ENCODE data around the gene UBN1. TPM values are rescaled to one million over a fixed set of nuclear protein-coding genes. Genes with fewer than 3 reads are reported as not detected.

Gene UBN1
- total RNA-seq, 1 experiment from 2014 or later, result 21.4 TPM

DNA sequence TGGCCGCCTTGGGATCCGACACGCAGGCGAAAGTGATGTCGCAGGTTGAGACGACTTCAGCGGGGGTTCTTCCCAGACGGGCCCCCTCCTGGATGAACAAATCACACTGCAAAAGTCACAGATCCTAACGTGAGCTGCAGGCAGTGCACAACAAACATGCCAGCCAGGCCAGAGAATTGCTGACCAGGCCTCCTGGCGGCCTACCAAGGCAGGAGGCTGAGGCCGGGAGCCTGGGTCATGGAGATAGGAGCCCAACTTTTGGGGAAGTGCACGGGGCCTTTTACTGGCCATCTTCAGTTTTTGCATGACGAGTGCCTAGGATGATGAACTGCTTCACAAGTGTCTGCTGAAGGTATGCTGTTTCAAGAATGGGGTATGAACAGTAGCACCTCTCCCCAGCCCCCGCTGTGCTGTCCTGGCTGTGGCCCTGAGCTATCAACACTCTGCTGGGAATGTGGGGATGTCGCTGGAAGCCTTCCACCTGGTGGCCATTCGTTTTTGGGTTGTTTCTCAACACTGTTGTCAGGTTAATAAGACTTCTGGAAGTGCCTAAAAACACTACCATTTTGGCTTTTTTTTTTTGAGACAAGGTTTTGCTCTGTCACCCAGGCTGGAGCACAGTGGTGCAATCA lies 32.6 kb upstream of the UBN1 start:
- TF ChIP-seq, protein P1, sequence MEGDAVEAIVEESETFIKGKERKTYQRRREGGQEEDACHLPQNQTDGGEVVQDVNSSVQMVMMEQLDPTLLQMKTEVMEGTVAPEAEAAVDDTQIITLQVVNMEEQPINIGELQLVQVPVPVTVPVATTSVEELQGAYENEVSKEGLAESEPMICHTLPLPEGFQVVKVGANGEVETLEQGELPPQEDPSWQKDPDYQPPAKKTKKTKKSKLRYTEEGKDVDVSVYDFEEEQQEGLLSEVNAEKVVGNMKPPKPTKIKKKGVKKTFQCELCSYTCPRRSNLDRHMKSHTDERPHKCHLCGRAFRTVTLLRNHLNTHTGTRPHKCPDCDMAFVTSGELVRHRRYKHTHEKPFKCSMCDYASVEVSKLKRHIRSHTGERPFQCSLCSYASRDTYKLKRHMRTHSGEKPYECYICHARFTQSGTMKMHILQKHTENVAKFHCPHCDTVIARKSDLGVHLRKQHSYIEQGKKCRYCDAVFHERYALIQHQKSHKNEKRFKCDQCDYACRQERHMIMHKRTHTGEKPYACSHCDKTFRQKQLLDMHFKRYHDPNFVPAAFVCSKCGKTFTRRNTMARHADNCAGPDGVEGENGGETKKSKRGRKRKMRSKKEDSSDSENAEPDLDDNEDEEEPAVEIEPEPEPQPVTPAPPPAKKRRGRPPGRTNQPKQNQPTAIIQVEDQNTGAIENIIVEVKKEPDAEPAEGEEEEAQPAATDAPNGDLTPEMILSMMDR (conservative IDR thresholded peaks at IDR 0.05; ENCODE audit: low read depth, low read length), result no peak
- TF ChIP-seq EZH2 (IDR thresholded peaks at IDR 0.05; ENCODE audit: low read length, unreplicated experiment) (no peak), EZH2phosphoT487 (IDR thresholded peaks at IDR 0.05; ENCODE audit: borderline replicate concordance, low read length) (no peak)
- H3K9me2 ChIP-seq (replicated peaks; ENCODE audit: low read length), result no peaks in the 10 kb centered on the region
- H3K4me1 ChIP-seq (ENCODE audit: insufficient read depth, low read length), result no peaks in the 10 kb centered on the region
- H3F3A ChIP-seq (ENCODE audit: low read length, unreplicated experiment), result no peaks in the 10 kb centered on the region
- no peak overlapping the region for H3K4me3 ChIP-seq (ENCODE audit: low read length)
- H3K9me3 ChIP-seq (ENCODE audit: low read length), result no peaks in the 10 kb centered on the region
- no peaks in the 10 kb centered on the region for H4K20me1 ChIP-seq (ENCODE audit: low read length)
- CTCF ChIA-PET, result no interaction called here
- no peaks in the 10 kb centered on the region for H3K79me2 ChIP-seq (ENCODE audit: low read length)
- DNase-seq (no peak), ATAC-seq (no peak)
- intact Hi-C loops (cut with micrococcal nuclease), result no loop called here
- H2AFZ ChIP-seq (ENCODE audit: low read length), result no peak overlapping the region
- no peak overlapping the region for H3K4me2 ChIP-seq (ENCODE audit: low read length)
- H3K27me3 ChIP-seq (ENCODE audit: low read length), result no peaks in the 10 kb centered on the region
- H3K36me3 ChIP-seq (ENCODE audit: low read depth, low read length), result peaks cover 2% of the 10 kb centered on the region
- POLR2A ChIA-PET (ENCODE audit: unreplicated experiment), result interaction anchor here (0.7 kb wide), 1 partner anchor 80 kb away, joined by 4 read pairs; no protein-coding TSS in a partner anchor
- no TSS peak for BruUV-seq (replicated peaks)
- no peak overlapping the region for H3K27ac ChIP-seq (ENCODE audit: low read length)
- no peak overlapping the region for H3K9ac ChIP-seq (ENCODE audit: low read length)

DNA sequence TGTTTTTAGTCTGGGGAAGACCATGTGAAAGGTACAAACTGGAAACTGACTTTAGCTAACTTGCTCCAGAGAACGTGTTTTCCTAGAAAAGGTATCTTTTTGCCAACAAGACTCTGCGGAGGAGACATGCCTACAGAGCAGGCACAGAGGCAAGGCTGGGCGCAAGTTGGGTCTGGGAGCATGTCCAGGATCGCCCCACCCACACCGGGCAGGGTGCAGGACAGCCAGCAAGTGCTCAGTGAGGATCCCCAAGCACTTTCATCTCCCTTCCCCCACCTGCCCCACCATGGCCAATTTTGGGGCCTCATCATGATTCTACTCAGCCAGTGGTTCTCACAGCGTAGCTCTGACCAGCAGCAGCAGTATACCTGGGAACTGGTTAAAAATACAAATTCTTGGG lies 26.6 kb upstream of the UBN1 start:
- Histone ChIP-seq H3K27ac (ENCODE audit: low read length) (no peak overlapping the region), H4K20me1 (ENCODE audit: low read length) (no peaks in the 10 kb centered on the region), H3K9ac (ENCODE audit: low read length) (no peak overlapping the region), H3K4me2 (ENCODE audit: low read length) (no peak overlapping the region), H3K79me2 (ENCODE audit: low read length) (no peaks in the 10 kb centered on the region), H3K4me1 (ENCODE audit: insufficient read depth, low read length) (no peaks in the 10 kb centered on the region), H3K36me3 (ENCODE audit: low read depth, low read length) (peaks cover 30% of the 10 kb centered on the region; the same call in 1 of the 2 replicates), H3K9me2 (replicated peaks; ENCODE audit: low read length) (no peaks in the 10 kb centered on the region), H3F3A (ENCODE audit: low read length, unreplicated experiment) (no peaks in the 10 kb centered on the region), H2AFZ (ENCODE audit: low read length) (no peak overlapping the region), H3K4me3 (ENCODE audit: low read length) (no peak overlapping the region), H3K27me3 (ENCODE audit: low read length) (no peaks in the 10 kb centered on the region), H3K9me3 (ENCODE audit: low read length) (no peaks in the 10 kb centered on the region)
- no peak for DNase-seq
- no peak for ATAC-seq
- BruUV-seq (replicated peaks), result no TSS peak
- intact Hi-C loops (cut with micrococcal nuclease), result no loop called here
- POLR2A ChIA-PET (ENCODE audit: unreplicated experiment), result no interaction called here
- TF ChIP-seq, protein P1 (conservative IDR thresholded peaks at IDR 0.05; ENCODE audit: low read depth, low read length), result no peak
- TF ChIP-seq EZH2 (IDR thresholded peaks at IDR 0.05; ENCODE audit: low read length, unreplicated experiment), result no peak
- TF ChIP-seq EZH2phosphoT487 (IDR thresholded peaks at IDR 0.05; ENCODE audit: borderline replicate concordance, low read length), result no peak
- CTCF ChIA-PET, result no interaction called here

DNA sequence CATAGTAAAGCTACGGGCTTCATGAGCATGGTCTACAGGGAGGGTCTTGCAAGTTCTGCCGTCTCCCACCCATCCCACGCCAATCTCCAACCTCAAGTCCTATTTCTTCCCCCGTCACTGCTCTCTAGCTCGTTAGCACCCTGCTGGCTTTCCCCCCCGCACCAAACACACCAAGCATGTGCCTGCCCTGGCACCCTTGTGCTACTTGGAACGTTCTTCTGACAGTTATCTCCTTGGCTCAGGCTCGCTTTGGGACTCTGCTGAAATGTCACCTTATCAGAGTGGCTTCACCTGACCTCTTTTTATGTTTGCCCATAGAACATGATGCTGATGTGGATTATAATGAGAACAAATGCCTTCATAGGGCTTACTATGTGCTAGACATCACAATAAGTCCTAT lies 22.1 kb upstream of the UBN1 start:
- ATAC-seq, result no peak
- POLR2A ChIA-PET (ENCODE audit: unreplicated experiment), result no interaction called here
- Histone ChIP-seq H3K4me2 (ENCODE audit: low read length) (no peak overlapping the region), H3K79me2 (ENCODE audit: low read length) (no peaks in the 10 kb centered on the region), H3K27me3 (ENCODE audit: low read length) (no peaks in the 10 kb centered on the region), H3K9me3 (ENCODE audit: low read length) (no peaks in the 10 kb centered on the region), H3K27ac (ENCODE audit: low read length) (no peak overlapping the region), H2AFZ (ENCODE audit: low read length) (no peak overlapping the region), H3F3A (ENCODE audit: low read length, unreplicated experiment) (no peaks in the 10 kb centered on the region), H3K4me1 (ENCODE audit: insufficient read depth, low read length) (no peaks in the 10 kb centered on the region), H3K36me3 (ENCODE audit: low read depth, low read length) (peaks cover 40% of the 10 kb centered on the region; the same call in 1 of the 2 replicates), H4K20me1 (ENCODE audit: low read length) (no peaks in the 10 kb centered on the region), H3K4me3 (ENCODE audit: low read length) (no peak overlapping the region), H3K9me2 (replicated peaks; ENCODE audit: low read length) (no peaks in the 10 kb centered on the region), H3K9ac (ENCODE audit: low read length) (no peak overlapping the region)
- DNase-seq, result no peak
- CTCF ChIA-PET, result no interaction called here
- TF ChIP-seq EZH2 (IDR thresholded peaks at IDR 0.05; ENCODE audit: low read length, unreplicated experiment) (no peak), EZH2phosphoT487 (IDR thresholded peaks at IDR 0.05; ENCODE audit: borderline replicate concordance, low read length) (no peak)
- TF ChIP-seq, protein P1 (conservative IDR thresholded peaks at IDR 0.05; ENCODE audit: low read depth, low read length), result no peak
- intact Hi-C loops (cut with micrococcal nuclease), result no loop called here
- no TSS peak for BruUV-seq (replicated peaks)

Data from PC-3 (cell line).